ENCODE data around the gene CDH4. TPM values are rescaled to one million over a fixed set of nuclear protein-coding genes. Genes with fewer than 3 reads are reported as not detected.

Gene CDH4
- total RNA-seq (2021; ENCODE audit: unreplicated experiment) (not detected), Bru-seq, nascent RNA (percentile 0 among the genes with signal in this experiment), BruChase-seq, experiment 1, labeled RNA remaining after a 2-hour chase (percentile 0 among the genes with signal in this experiment), BruChase-seq, experiment 2, labeled RNA remaining after a 6-hour chase (percentile 0 among the genes with signal in this experiment)
- 0.22 TPM for polyA plus RNA-seq (2012; ENCODE audit: insufficient read length)
- long read RNA-seq = 0 reads

DNA sequence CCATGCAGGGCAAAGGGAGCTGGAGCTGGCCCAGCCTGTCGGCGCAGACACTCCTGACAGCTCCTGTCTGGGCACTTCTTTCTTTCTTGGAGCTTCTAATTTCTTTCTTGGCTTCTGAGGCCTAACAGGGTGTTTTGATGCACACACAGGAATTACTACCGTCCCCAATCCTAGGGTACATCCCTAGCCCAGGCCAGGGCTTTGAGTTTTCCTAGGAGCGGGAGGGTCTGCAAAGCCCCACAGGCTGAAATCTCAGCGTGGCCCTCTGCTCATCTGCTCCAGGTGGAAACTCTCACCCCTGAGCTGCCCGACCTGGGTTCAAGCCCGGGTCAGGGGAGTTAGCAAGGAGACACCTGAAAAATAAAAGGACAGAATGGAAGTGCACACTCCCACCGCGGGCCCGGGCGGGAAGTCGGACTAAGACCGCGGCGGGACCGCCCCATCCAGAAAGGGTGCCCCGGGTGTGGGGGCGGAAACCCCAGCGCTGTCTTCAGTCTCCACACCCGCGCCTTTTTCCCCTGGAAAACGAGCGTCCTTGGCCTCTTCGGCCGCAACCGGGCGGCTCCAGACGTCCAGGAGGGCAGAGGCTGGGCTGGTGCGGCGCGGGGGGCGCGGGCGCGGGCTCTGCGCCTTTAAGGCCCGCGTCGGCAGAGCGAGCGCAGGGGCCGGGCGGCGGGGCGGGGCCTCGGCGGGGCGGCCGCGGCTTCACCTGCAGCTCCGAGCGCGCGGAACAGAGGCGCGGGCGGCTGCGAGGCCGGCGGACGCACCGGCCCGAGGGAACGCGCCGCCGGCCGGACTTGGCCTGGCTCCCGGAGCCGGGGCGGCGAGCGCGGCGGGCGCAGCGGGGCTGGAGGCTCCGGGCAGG is at the start of gene CDH4:
TSS of gene CDH4 (plus strand) at position 733 of the 865 bp plus-strand sequence.
- POLR2A ChIA-PET = no interaction called here
- intact Hi-C loops (cut with micrococcal nuclease; ENCODE audit: unreplicated experiment) = no loop called here

DNA sequence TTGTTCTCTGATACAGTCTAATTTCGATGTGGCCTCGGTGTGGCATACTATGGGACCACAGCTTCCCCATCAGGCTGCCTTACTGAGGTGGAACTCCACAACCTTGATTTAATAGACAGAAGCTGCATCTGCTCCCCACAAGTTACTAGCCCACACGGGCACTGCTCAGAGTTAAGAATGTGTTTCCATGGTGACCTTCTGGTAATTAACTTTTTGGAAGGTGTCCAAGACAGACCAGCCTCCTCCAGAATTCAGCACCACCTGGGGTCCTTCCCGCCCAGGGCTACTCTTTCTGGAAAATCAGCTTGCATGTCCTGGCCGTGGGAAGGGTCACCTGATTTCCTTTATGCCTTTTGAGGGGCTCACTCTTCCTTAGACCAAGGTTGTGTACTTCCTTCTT is 48.7 kb upstream of the CDH4 start:
- TF ChIP-seq, protein P1, sequence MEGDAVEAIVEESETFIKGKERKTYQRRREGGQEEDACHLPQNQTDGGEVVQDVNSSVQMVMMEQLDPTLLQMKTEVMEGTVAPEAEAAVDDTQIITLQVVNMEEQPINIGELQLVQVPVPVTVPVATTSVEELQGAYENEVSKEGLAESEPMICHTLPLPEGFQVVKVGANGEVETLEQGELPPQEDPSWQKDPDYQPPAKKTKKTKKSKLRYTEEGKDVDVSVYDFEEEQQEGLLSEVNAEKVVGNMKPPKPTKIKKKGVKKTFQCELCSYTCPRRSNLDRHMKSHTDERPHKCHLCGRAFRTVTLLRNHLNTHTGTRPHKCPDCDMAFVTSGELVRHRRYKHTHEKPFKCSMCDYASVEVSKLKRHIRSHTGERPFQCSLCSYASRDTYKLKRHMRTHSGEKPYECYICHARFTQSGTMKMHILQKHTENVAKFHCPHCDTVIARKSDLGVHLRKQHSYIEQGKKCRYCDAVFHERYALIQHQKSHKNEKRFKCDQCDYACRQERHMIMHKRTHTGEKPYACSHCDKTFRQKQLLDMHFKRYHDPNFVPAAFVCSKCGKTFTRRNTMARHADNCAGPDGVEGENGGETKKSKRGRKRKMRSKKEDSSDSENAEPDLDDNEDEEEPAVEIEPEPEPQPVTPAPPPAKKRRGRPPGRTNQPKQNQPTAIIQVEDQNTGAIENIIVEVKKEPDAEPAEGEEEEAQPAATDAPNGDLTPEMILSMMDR (IDR thresholded peaks at IDR 0.05) = no peak
- TF ChIP-seq POLR2AphosphoS5 (IDR thresholded peaks at IDR 0.05; ENCODE audit: low read depth, low read length) = no peak
- TF ChIP-seq, protein P2, sequence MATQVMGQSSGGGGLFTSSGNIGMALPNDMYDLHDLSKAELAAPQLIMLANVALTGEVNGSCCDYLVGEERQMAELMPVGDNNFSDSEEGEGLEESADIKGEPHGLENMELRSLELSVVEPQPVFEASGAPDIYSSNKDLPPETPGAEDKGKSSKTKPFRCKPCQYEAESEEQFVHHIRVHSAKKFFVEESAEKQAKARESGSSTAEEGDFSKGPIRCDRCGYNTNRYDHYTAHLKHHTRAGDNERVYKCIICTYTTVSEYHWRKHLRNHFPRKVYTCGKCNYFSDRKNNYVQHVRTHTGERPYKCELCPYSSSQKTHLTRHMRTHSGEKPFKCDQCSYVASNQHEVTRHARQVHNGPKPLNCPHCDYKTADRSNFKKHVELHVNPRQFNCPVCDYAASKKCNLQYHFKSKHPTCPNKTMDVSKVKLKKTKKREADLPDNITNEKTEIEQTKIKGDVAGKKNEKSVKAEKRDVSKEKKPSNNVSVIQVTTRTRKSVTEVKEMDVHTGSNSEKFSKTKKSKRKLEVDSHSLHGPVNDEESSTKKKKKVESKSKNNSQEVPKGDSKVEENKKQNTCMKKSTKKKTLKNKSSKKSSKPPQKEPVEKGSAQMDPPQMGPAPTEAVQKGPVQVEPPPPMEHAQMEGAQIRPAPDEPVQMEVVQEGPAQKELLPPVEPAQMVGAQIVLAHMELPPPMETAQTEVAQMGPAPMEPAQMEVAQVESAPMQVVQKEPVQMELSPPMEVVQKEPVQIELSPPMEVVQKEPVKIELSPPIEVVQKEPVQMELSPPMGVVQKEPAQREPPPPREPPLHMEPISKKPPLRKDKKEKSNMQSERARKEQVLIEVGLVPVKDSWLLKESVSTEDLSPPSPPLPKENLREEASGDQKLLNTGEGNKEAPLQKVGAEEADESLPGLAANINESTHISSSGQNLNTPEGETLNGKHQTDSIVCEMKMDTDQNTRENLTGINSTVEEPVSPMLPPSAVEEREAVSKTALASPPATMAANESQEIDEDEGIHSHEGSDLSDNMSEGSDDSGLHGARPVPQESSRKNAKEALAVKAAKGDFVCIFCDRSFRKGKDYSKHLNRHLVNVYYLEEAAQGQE (IDR thresholded peaks at IDR 0.05; ENCODE audit: insufficient read depth in 1 of 2, low read depth in 2 of 2, low read length in 1 of 2) = no peak
- no peak for TF ChIP-seq TCF7L2 (IDR thresholded peaks at IDR 0.05; ENCODE audit: low read depth, low read length)
- TF ChIP-seq SIN3A (IDR thresholded peaks at IDR 0.05; ENCODE audit: borderline replicate concordance, insufficient read depth, low read depth, low read length) = no peak
- Histone ChIP-seq H3K27me3 (ENCODE audit: control insufficient read depth, insufficient read depth, low read length) (no peaks in the 10 kb centered on the region), H3K4me3 (ENCODE audit: low read depth in 2 of 2, low read length in 2 of 2) (no peak overlapping the region), H3K36me3 (ENCODE audit: control insufficient read depth, insufficient read depth, low read length) (no peaks in the 10 kb centered on the region), H3K27ac (ENCODE audit: low read length) (no peak overlapping the region), H3K4me1 (ENCODE audit: control insufficient read depth, insufficient read depth, low read length) (no peaks in the 10 kb centered on the region), H3K9me3 (ENCODE audit: control insufficient read depth, insufficient read depth, low read depth, low read length) (no peaks in the 10 kb centered on the region; the same call in 1 of the 2 replicates)
- in situ Hi-C loops (cut with HindIII; ENCODE audit: low pct_unique_long_range_greater_than_20kb, low sequenced_read_pairs) = no loop called here
- ATAC-seq (no peak), DNase-seq (ENCODE audit: low read depth, low spot score) (no peak)
- BruUV-seq (replicated peaks) = no TSS peak
- ChIA-PET POLR2A (no interaction called here), CTCF (no interaction called here)
- intact Hi-C loops (cut with micrococcal nuclease; ENCODE audit: unreplicated experiment) = no loop called here

More for the DNA sequence above, at the start of gene CDH4:
- Histone ChIP-seq H3K27ac (ENCODE audit: low read length) (no peak within 1 kb of the TSS), H3K4me1 (ENCODE audit: control insufficient read depth, insufficient read depth, low read length) (no peaks in the 10 kb centered on the region), H3K4me3 (ENCODE audit: low read depth in 2 of 2, low read length in 2 of 2) (no peak within 1 kb of the TSS), H3K27me3 (ENCODE audit: control insufficient read depth, insufficient read depth, low read length) (peaks cover 5% of the 10 kb centered on the region; the same call in 1 of the 2 replicates), H3K36me3 (ENCODE audit: control insufficient read depth, insufficient read depth, low read length) (no peaks in the 10 kb centered on the region), H3K9me3 (ENCODE audit: control insufficient read depth, insufficient read depth, low read depth, low read length) (no peaks in the 10 kb centered on the region)
- CTCF ChIA-PET = no interaction called here
- ATAC-seq (no peak), DNase-seq (ENCODE audit: low read depth, low spot score) (no peak)
- TF ChIP-seq POLR2AphosphoS5 (IDR thresholded peaks at IDR 0.05; ENCODE audit: low read depth, low read length) (no peak), TCF7L2 (IDR thresholded peaks at IDR 0.05; ENCODE audit: low read depth, low read length) (no peak), SIN3A (IDR thresholded peaks at IDR 0.05; ENCODE audit: borderline replicate concordance, insufficient read depth, low read depth, low read length) (no peak)
- TF ChIP-seq, protein P2 (IDR thresholded peaks at IDR 0.05; ENCODE audit: insufficient read depth in 1 of 2, low read depth in 2 of 2, low read length in 1 of 2) = no peak
- TF ChIP-seq, protein P1 (IDR thresholded peaks at IDR 0.05) = no peak
- in situ Hi-C loops (cut with HindIII; ENCODE audit: low pct_unique_long_range_greater_than_20kb, low sequenced_read_pairs) = no loop called here
- no TSS peak for BruUV-seq (replicated peaks)
